ENCODE results near the gene VCX2. TPM values are rescaled to one million over a fixed set of nuclear protein-coding genes. Genes with fewer than 3 reads are reported as not detected.
"Not testable (repeated sequence)": the region's sequence is repeated elsewhere in the genome, so short reads cannot be mapped to it uniquely, and the experiment has no call there.

VCX2 gene
- not detected in 2 replicates for total RNA-seq (2014; rRNA removed; shearing (Covaris generic); ENCODE audit: low replicate concordance)

GRCh38 chrX:8171169-8171568, at the start of gene VCX2:
Gene VCX2 (minus strand): TSS chrX:8171267. CDS start chrX:8170643, 624 bp downstream.
- DNase-seq (ENCODE audit: low read depth); in situ Hi-C loops (cut with HindIII; ENCODE audit: low pct_unique_long_range_greater_than_20kb, low sequenced_read_pairs): not testable (repeated sequence)

GRCh38 chrX:8204943-8205342, 33.9 kb upstream of the VCX2 start:
- no peak for DNase-seq (ENCODE audit: low read depth)
- in situ Hi-C loops (cut with HindIII; ENCODE audit: low pct_unique_long_range_greater_than_20kb, low sequenced_read_pairs): no loop called here

DNA sequence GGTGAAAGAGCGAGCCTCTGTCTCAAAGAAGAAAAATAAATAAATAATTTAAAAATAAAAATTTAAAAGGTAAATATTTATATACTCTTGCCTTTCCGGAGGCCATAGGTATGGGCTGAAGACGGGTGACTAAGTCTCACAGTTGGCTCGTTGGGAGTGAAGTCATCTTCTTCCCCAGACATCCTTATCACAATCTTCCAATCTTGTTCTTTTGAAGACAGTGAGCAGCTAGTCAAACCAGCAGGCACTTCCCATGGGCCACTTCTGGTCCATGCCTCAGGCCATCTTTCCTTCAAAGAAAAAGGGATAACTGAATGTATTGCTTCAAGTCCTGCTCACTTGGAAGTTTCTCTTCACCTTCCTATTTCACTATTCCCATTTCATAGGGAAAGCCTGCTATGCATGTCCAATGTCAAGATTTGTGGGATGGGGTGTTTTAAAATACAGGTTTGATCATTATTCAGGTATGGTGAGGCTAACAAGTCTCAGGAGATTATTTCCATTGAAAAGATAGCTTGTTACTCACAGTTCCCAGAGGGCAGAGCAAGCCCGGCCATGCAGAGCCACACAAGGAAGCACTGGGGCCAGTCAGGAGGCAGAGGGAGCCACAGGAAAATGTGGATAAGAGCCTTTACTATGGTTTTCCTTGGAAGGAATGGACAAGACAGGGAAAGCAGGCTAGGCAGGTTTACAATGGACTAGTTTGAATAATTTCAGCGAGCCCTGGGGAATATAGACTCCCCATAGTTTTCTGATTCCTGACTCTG, 33.3 kb upstream of the VCX2 start:
- DNase-seq (ENCODE audit: low read depth): no peak
- in situ Hi-C loops (cut with HindIII; ENCODE audit: low pct_unique_long_range_greater_than_20kb, low sequenced_read_pairs): no loop called here

DNA sequence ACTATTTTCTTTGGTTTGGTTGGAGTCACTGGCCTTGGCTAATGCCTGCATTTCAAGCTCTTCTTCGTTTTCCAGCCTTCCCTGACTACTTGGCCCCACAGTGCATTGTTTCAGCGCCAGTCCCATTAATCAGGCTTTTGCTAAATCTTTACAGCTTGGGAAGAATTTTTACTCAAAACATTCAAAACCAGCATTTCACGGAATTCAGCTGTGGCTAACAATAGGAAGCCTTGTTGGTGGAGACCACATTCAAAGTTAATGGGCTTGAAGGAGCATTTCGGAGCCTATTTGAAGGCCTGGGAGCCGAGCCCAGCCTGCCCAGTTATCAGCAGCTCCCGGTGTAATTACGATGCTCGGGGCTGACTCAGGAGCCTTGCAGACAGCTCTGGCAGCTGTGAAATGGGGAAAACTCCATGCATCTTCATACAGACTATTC, 30.8 kb upstream of the VCX2 start:
- in situ Hi-C loops (cut with HindIII; ENCODE audit: low pct_unique_long_range_greater_than_20kb, low sequenced_read_pairs): no loop called here
- no peak for DNase-seq (ENCODE audit: low read depth)

- no peak for DNase-seq (ENCODE audit: low read depth)
- in situ Hi-C loops (cut with HindIII; ENCODE audit: low pct_unique_long_range_greater_than_20kb, low sequenced_read_pairs): no loop called here
Observed at GRCh38 chrX:8196776-8197175, 25.7 kb upstream of the VCX2 start.

DNA sequence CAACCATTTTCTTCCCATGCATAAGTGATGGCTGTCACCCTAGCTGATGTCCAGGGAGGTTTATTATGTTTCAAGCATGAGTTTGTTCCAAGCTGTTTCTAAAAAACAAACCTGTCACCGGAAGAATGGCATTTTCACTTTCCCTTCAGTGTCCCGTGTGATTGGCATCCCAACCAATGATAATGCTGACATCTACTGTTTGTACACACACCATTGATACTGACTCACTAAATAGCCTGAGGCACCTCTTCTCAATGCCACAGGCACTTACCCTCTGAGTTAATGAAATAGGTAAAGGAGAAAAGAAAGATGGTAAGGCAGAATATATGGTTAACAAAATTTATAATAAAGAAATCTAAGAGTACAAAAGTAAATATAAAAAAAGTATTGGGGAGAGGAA, 23.1 kb upstream of the VCX2 start:
- peak; percentile 32 for DNase-seq (ENCODE audit: low read depth)
- in situ Hi-C loops (cut with HindIII; ENCODE audit: low pct_unique_long_range_greater_than_20kb, low sequenced_read_pairs): no loop called here

DNA sequence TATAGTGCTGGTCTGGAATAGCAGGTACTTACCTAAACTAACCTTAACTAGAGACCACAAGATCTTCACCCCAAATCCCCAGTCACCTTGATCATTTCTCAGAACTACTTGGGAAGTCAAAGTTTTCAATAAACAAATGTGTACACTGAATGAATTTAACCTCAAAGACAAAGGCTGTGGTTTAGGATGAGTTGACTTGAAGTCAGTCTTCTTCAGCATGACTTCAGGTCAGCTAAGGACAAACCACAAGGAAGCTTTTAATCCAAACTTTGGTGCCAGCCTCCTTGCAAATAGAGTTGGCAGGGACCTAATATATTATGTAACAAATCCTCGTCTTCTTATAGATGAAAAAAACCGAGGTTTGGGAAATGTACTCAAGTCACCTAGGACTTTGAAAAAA, 21.2 kb upstream of the VCX2 start:
- in situ Hi-C loops (cut with HindIII; ENCODE audit: low pct_unique_long_range_greater_than_20kb, low sequenced_read_pairs): no loop called here
- DNase-seq (ENCODE audit: low read depth): peak; percentile 25

GRCh38 chrX:8191022-8191421, 20.0 kb upstream of the VCX2 start:
- peak; percentile 94 for DNase-seq (ENCODE audit: low read depth)
- in situ Hi-C loops (cut with HindIII; ENCODE audit: low pct_unique_long_range_greater_than_20kb, low sequenced_read_pairs): no loop called here

GRCh38 chrX:8190341-8190830, 19.3 kb upstream of the VCX2 start:
- DNase-seq (ENCODE audit: low read depth): peak; percentile 94
- in situ Hi-C loops (cut with HindIII; ENCODE audit: low pct_unique_long_range_greater_than_20kb, low sequenced_read_pairs): no loop called here

DNA sequence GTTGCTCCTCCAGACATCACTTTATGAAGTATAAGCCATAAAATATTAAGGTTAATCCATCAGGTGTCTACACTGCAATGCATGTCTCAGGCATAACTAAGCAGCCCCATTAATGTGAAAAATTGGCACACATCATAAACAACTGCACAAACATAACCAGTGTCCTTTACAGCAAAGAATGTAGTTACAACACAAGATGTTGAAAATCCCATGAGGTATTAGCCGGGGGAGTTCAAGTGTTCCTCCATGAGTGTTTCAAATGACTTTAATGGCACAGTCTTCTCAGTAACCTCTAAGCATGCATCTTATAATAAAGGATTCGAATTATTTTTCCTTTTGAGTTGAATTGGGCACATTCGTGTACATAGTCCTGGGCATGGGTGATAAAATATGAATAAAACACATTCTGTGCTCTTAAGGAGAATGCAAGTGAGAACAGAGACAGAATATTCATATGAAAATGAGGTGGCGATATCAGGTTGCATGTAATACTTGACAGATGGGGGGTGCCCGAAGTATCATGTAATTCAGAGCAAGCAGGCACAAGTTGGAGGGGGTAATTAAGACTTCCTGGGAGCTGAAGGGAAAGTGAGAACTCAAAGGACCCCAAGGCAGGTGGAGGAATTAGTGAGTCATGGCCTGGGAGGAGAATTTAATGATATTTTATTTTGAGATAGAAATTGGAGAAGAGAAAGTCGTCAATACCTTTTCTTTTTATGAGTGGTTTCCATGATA, 18.2 kb upstream of the VCX2 start:
- in situ Hi-C loops (cut with HindIII; ENCODE audit: low pct_unique_long_range_greater_than_20kb, low sequenced_read_pairs): no loop called here
- peak; percentile 25 for DNase-seq (ENCODE audit: low read depth)

DNA sequence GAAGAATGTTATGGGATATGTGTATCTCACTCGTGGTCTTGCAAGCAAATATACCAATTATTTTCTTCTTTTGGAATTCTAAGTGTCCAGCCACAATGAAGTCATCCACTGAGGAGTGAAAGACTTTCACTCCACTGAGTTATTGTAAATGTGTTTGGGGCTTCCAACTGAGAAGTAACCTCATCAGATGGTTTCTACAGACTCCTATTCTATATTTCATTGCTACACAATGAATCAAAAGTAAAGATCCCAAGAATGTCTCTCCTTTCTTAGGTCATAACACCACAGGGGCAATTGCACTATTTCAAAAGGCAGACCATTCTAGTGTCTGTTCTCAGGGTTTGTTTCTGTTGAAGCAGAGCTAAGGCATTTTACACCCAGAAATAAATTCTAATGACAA, 12.3 kb upstream of the VCX2 start:
- in situ Hi-C loops (cut with HindIII; ENCODE audit: low pct_unique_long_range_greater_than_20kb, low sequenced_read_pairs): no loop called here
- no peak for DNase-seq (ENCODE audit: low read depth)

- DNase-seq (ENCODE audit: low read depth): no peak
- in situ Hi-C loops (cut with HindIII; ENCODE audit: low pct_unique_long_range_greater_than_20kb, low sequenced_read_pairs): no loop called here
Observed at GRCh38 chrX:8179656-8180055, 8.6 kb upstream of the VCX2 start.

DNA sequence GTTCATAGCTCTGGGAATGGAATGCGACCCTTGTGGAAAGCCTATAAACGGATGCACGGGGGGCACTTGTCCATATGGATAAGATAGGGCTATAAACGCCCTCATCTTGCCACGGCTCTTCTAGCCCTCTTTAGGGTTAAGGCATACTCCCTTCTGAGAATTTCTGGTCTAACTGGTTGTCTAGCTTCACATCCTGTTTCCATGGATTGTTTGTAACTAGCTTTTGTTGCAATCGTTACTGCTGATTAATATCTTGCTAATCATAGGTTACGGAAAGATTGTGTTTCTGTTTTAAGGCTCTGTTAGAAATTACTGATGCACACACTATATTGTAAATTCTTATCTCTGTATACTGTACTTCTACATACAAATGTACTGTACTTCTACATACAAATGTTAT, 17.1 kb downstream of the VCX2 start:
- DNase-seq (ENCODE audit: low read depth); in situ Hi-C loops (cut with HindIII; ENCODE audit: low pct_unique_long_range_greater_than_20kb, low sequenced_read_pairs): not testable (repeated sequence)

DNA sequence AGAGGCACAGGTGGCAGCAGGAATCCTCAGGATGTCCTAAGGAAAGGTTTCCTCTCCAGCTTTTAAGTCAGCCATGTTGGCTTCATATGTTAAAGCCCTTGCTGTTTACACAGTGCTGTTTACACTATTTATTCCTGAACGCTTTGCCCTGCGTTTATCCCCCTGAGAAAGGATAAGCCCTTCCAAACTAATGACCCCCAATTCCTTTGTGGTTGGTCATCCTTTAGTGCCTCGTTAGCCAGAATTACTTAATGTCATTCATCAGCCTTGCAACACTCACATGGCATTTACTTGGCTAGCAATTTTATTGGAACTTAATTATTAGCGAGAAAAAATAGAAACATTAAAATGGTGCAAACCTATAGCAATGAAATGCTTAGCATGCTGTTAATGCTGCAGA, 23.8 kb downstream of the VCX2 start:
- peak; percentile 13 for DNase-seq (ENCODE audit: low read depth)
- in situ Hi-C loops (cut with HindIII; ENCODE audit: low pct_unique_long_range_greater_than_20kb, low sequenced_read_pairs): no loop called here

- in situ Hi-C loops (cut with HindIII; ENCODE audit: low pct_unique_long_range_greater_than_20kb, low sequenced_read_pairs): no loop called here
Observed at GRCh38 chrX:8144925-8145324, 26.1 kb downstream of the VCX2 start.

DNA sequence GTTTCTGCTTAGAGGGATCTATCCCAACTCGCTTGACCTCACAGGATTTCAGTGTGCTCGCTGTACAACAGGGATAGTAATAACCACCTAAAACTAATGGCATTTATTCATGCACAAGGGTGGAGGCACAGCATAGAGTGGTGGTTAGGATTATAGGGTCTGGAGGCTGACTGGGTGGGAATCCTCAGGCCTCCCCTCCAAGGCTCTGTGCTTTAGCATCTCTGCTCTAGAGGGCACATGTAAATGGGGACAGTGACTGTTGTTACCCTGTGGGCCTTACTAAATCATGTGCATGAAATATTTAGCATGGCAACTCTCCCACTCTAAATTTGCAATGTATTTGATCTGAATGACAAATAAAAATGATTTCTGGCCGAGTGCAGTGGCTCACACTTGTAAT, 29.2 kb downstream of the VCX2 start:
- in situ Hi-C loops (cut with HindIII; ENCODE audit: low pct_unique_long_range_greater_than_20kb, low sequenced_read_pairs): no loop called here
- DNase-seq (ENCODE audit: low read depth): no peak

More at GRCh38 chrX:8144925-8145324, 26.1 kb downstream of the VCX2 start:
- DNase-seq (ENCODE audit: low read depth): no peak

GRCh38 chrX:8140986-8141744, 29.9 kb downstream of the VCX2 start:
- DNase-seq (ENCODE audit: low read depth): no peak
- in situ Hi-C loops (cut with HindIII; ENCODE audit: low pct_unique_long_range_greater_than_20kb, low sequenced_read_pairs): no loop called here

GRCh38 chrX:8139716-8140115, 31.4 kb downstream of the VCX2 start:
- in situ Hi-C loops (cut with HindIII; ENCODE audit: low pct_unique_long_range_greater_than_20kb, low sequenced_read_pairs): no loop called here
- DNase-seq (ENCODE audit: low read depth): no peak

- in situ Hi-C loops (cut with HindIII; ENCODE audit: low pct_unique_long_range_greater_than_20kb, low sequenced_read_pairs): no loop called here
- DNase-seq (ENCODE audit: low read depth): no peak
Observed at GRCh38 chrX:8138252-8138651, 32.8 kb downstream of the VCX2 start.

All from Caki2 (cell line).